GM21825 (cell line): ENCODE measurements around the gene FAM168B.

Experiments
- ATAC-seq: cut with Tn5 transposase; IDR thresholded peaks from one replicate; pipeline ENCODE4 v1.9.1; 2021; ENCODE audit warnings: mild to moderate bottlenecking, moderate library complexity; ENCODE audit not compliant: unreplicated experiment

FAM168B gene

GRCh38 chr2:131040661-131041401 is 52.4 kb downstream of the FAM168B start:
- no peak for ATAC-seq

- no peak for ATAC-seq
Measured at GRCh38 chr2:131039908-131040660, 53.2 kb downstream of the FAM168B start.

GRCh38 chr2:131039535-131039907 is 53.7 kb downstream of the FAM168B start:
- ATAC-seq, result no peak

GRCh38 chr2:131039101-131039440 is 54.2 kb downstream of the FAM168B start:
- ATAC-seq, result no peak

- no peak for ATAC-seq
Measured at GRCh38 chr2:131038258-131039100, 54.8 kb downstream of the FAM168B start.

GRCh38 chr2:131037398-131038257 is 55.6 kb downstream of the FAM168B start:
- no peak for ATAC-seq

- no peak for ATAC-seq
Measured at GRCh38 chr2:131036696-131037397, 56.4 kb downstream of the FAM168B start.

GRCh38 chr2:131036269-131036668 is 57.0 kb downstream of the FAM168B start:
- ATAC-seq, result no peak

- no peak for ATAC-seq
Measured at GRCh38 chr2:131035826-131036231, 57.4 kb downstream of the FAM168B start.

GRCh38 chr2:131035112-131035825 is 58.0 kb downstream of the FAM168B start:
- no peak for ATAC-seq

GRCh38 chr2:131034122-131035051 is 58.9 kb downstream of the FAM168B start:
- ATAC-seq, result no peak

GRCh38 chr2:131033786-131034121 is 59.5 kb downstream of the FAM168B start:
- no peak for ATAC-seq

- no peak for ATAC-seq
Measured at GRCh38 chr2:131032393-131032836, 60.8 kb downstream of the FAM168B start.

GRCh38 chr2:131031875-131032274 is 61.4 kb downstream of the FAM168B start:
- ATAC-seq, result no peak

- no peak for ATAC-seq
Measured at GRCh38 chr2:131031431-131031841, 61.8 kb downstream of the FAM168B start.

GRCh38 chr2:131030478-131030971 is 62.7 kb downstream of the FAM168B start:
- no peak for ATAC-seq

- no peak for ATAC-seq
Measured at GRCh38 chr2:131029812-131030211, 63.4 kb downstream of the FAM168B start.
